ENCODE results near the gene IL22RA1. TPM values are rescaled to one million over a fixed set of nuclear protein-coding genes. Genes with fewer than 3 reads are reported as not detected.

The IL22RA1 gene
- polyA plus RNA-seq, 1 donor from 2014 or later, result not detected

DNA sequence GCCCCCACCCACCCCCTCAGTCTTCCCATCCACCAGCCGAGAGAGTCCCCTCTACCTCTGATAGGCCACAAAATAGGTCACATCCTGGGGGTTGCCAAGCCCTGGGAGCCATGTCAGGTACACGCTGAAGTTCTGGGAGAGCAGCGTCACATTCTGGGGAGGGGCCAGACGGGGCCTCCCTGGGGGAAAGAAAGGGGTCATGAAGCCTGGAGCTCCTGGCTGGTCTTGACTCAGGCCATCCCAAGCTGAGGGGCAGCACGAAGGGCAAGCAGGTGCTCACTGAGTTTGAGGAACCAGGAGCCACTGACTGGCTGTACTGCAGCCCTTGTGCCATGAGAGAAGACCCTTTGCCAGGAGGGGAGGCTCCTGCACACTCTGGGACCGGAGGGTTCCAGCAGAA, 37.7 kb upstream of the IL22RA1 start:
- no peaks in the 10 kb centered on the region for H3F3A ChIP-seq (ENCODE audit: insufficient read depth, low read length, poor library complexity, severe bottlenecking)
- H3K27ac ChIP-seq (ENCODE audit: low read length), result no peak overlapping the region
- no peak overlapping the region for H2AFZ ChIP-seq (ENCODE audit: low read depth, low read length)
- H4K20me1 ChIP-seq (ENCODE audit: insufficient read depth), result no peaks in the 10 kb centered on the region
- no peaks in the 10 kb centered on the region for H3K79me2 ChIP-seq (replicated peaks; ENCODE audit: insufficient read depth, low read length)
- H3K27me3 ChIP-seq (ENCODE audit: insufficient read depth, low read depth, low read length), result peaks cover 3% of the 10 kb centered on the region
- H3K9me3 ChIP-seq (ENCODE audit: low read length), result no peaks in the 10 kb centered on the region
- H3K36me3 ChIP-seq (ENCODE audit: insufficient read depth, low read length), result no peaks in the 10 kb centered on the region
- no peak overlapping the region for H3K4me3 ChIP-seq (ENCODE audit: low read length)
- no peak overlapping the region for H3K4me2 ChIP-seq (ENCODE audit: low read length)
- TF ChIP-seq POLR2AphosphoS5 (IDR thresholded peaks at IDR 0.05), result no peak
- TF ChIP-seq TAF1 (IDR thresholded peaks at IDR 0.05; ENCODE audit: low read depth), result no peak
- TF ChIP-seq MXI1 (conservative IDR thresholded peaks at IDR 0.05; ENCODE audit: poor library complexity, severe bottlenecking), result no peak
- no peak for TF ChIP-seq EZH2 (IDR thresholded peaks at IDR 0.05; ENCODE audit: borderline replicate concordance, insufficient read depth, low read length, poor library complexity, severe bottlenecking)
- no peak for TF ChIP-seq CTCF (IDR thresholded peaks at IDR 0.05; ENCODE audit: poor library complexity, severe bottlenecking)
- TF ChIP-seq, protein P1, sequence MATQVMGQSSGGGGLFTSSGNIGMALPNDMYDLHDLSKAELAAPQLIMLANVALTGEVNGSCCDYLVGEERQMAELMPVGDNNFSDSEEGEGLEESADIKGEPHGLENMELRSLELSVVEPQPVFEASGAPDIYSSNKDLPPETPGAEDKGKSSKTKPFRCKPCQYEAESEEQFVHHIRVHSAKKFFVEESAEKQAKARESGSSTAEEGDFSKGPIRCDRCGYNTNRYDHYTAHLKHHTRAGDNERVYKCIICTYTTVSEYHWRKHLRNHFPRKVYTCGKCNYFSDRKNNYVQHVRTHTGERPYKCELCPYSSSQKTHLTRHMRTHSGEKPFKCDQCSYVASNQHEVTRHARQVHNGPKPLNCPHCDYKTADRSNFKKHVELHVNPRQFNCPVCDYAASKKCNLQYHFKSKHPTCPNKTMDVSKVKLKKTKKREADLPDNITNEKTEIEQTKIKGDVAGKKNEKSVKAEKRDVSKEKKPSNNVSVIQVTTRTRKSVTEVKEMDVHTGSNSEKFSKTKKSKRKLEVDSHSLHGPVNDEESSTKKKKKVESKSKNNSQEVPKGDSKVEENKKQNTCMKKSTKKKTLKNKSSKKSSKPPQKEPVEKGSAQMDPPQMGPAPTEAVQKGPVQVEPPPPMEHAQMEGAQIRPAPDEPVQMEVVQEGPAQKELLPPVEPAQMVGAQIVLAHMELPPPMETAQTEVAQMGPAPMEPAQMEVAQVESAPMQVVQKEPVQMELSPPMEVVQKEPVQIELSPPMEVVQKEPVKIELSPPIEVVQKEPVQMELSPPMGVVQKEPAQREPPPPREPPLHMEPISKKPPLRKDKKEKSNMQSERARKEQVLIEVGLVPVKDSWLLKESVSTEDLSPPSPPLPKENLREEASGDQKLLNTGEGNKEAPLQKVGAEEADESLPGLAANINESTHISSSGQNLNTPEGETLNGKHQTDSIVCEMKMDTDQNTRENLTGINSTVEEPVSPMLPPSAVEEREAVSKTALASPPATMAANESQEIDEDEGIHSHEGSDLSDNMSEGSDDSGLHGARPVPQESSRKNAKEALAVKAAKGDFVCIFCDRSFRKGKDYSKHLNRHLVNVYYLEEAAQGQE (IDR thresholded peaks at IDR 0.05; ENCODE audit: borderline replicate concordance), result no peak
- TF ChIP-seq EP300 (conservative IDR thresholded peaks at IDR 0.05; ENCODE audit: poor library complexity, severe bottlenecking), result no peak
- no peak for TF ChIP-seq SMC3 (conservative IDR thresholded peaks at IDR 0.05; ENCODE audit: poor library complexity)
- TF ChIP-seq RAD21 (conservative IDR thresholded peaks at IDR 0.05), result no peak
- no peak overlapping the region for H3K9ac ChIP-seq (ENCODE audit: low read length)
- H3K9me2 ChIP-seq (ENCODE audit: insufficient read depth, low read length), result no peaks in the 10 kb centered on the region

- Histone ChIP-seq H3K9me2 (ENCODE audit: insufficient read depth, low read length) (no peaks in the 10 kb centered on the region), H3K27me3 (ENCODE audit: insufficient read depth, low read depth, low read length) (no peaks in the 10 kb centered on the region), H3K27ac (ENCODE audit: low read length) (no peak overlapping the region), H2AFZ (ENCODE audit: low read depth, low read length) (no peak overlapping the region), H4K20me1 (ENCODE audit: insufficient read depth) (no peaks in the 10 kb centered on the region), H3K9me3 (ENCODE audit: low read length) (no peaks in the 10 kb centered on the region), H3K4me3 (ENCODE audit: low read length) (no peak overlapping the region), H3K79me2 (replicated peaks; ENCODE audit: insufficient read depth, low read length) (no peaks in the 10 kb centered on the region), H3F3A (ENCODE audit: insufficient read depth, low read length, poor library complexity, severe bottlenecking) (no peaks in the 10 kb centered on the region), H3K9ac (ENCODE audit: low read length) (no peak overlapping the region), H3K4me2 (ENCODE audit: low read length) (no peak overlapping the region), H3K36me3 (ENCODE audit: insufficient read depth, low read length) (no peaks in the 10 kb centered on the region)
- TF ChIP-seq POLR2AphosphoS5 (IDR thresholded peaks at IDR 0.05) (no peak), TAF1 (IDR thresholded peaks at IDR 0.05; ENCODE audit: low read depth) (no peak), MXI1 (conservative IDR thresholded peaks at IDR 0.05; ENCODE audit: poor library complexity, severe bottlenecking) (no peak), CTCF (IDR thresholded peaks at IDR 0.05; ENCODE audit: poor library complexity, severe bottlenecking) (no peak), RAD21 (conservative IDR thresholded peaks at IDR 0.05) (no peak), EZH2 (IDR thresholded peaks at IDR 0.05; ENCODE audit: borderline replicate concordance, insufficient read depth, low read length, poor library complexity, severe bottlenecking) (no peak), SMC3 (conservative IDR thresholded peaks at IDR 0.05; ENCODE audit: poor library complexity) (no peak), EP300 (conservative IDR thresholded peaks at IDR 0.05; ENCODE audit: poor library complexity, severe bottlenecking) (no peak)
- TF ChIP-seq, protein P1 (IDR thresholded peaks at IDR 0.05; ENCODE audit: borderline replicate concordance), result no peak
These were observed 36.4 kb upstream of the IL22RA1 start for GRCh38 chr1:24179251-24179840.
